ENCODE data around the gene MME.

- no peak for TF ChIP-seq CTCF (IDR thresholded peaks at IDR 0.05)
- no peak for TF ChIP-seq POLR2A (IDR thresholded peaks at IDR 0.05)
- no peak for TF ChIP-seq POLR2AphosphoS5 (IDR thresholded peaks at IDR 0.05)
- no peak for TF ChIP-seq EP300 (IDR thresholded peaks at IDR 0.05)
Observed at GRCh38 chr3:155182467-155182866, 102.3 kb downstream of the MME start.
